HG02623 (cell line): ENCODE measurements around the gene ANKAR.
A peak's percentile ranks its signal among the peaks of the same experiment; 100 is the strongest.
"Not testable (repeated sequence)": the region's sequence is repeated elsewhere in the genome, so short reads cannot be mapped to it uniquely, and the experiment has no call there.

Source experiments
- ATAC-seq: cut with Tn5 transposase; IDR thresholded peaks from one replicate; pipeline ENCODE4 v1.9.1; 2021; ENCODE audit warnings: moderate library complexity; ENCODE audit not compliant: unreplicated experiment

Gene ANKAR

GRCh38 chr2:189674374-189675112 is at the start of gene ANKAR:
Gene ANKAR, plus strand, starts transcription at chr2:189674670. Its CDS starts 1,821 bp downstream, at chr2:189676491.
- ATAC-seq: peak; percentile 94

- ATAC-seq: no peak
Observed at GRCh38 chr2:189625636-189626035, 48.8 kb upstream of the ANKAR start.

- ATAC-seq: no peak
Observed at GRCh38 chr2:189627789-189628188, 46.7 kb upstream of the ANKAR start.

GRCh38 chr2:189628817-189629530 is 45.5 kb upstream of the ANKAR start:
- no peak for ATAC-seq

- no peak for ATAC-seq
Observed at GRCh38 chr2:189629531-189630453, 44.7 kb upstream of the ANKAR start.

GRCh38 chr2:189631849-189632248 is 42.6 kb upstream of the ANKAR start:
- no peak for ATAC-seq

GRCh38 chr2:189633392-189633811 is 41.1 kb upstream of the ANKAR start:
- no peak for ATAC-seq

GRCh38 chr2:189635353-189635752 is 39.1 kb upstream of the ANKAR start:
- no peak for ATAC-seq

- ATAC-seq: no peak
Observed at GRCh38 chr2:189638301-189639006, 36.0 kb upstream of the ANKAR start.

- no peak for ATAC-seq
Observed at GRCh38 chr2:189639007-189639609, 35.4 kb upstream of the ANKAR start.

GRCh38 chr2:189641002-189641401 is 33.5 kb upstream of the ANKAR start:
- ATAC-seq: no peak

GRCh38 chr2:189641590-189641989 is 32.9 kb upstream of the ANKAR start:
- ATAC-seq: no peak

GRCh38 chr2:189646521-189646920 is 27.9 kb upstream of the ANKAR start:
- ATAC-seq: no peak

GRCh38 chr2:189648846-189649509 is 25.5 kb upstream of the ANKAR start:
- no peak for ATAC-seq

- no peak for ATAC-seq
Observed at GRCh38 chr2:189651284-189651683, 23.2 kb upstream of the ANKAR start.

GRCh38 chr2:189653464-189653863 is 21.0 kb upstream of the ANKAR start:
- not testable (repeated sequence) for ATAC-seq

GRCh38 chr2:189654641-189655040 is 19.8 kb upstream of the ANKAR start:
- ATAC-seq: no peak

GRCh38 chr2:189657867-189658266 is 16.6 kb upstream of the ANKAR start:
- peak; percentile 36 for ATAC-seq

GRCh38 chr2:189658306-189659212 is 15.9 kb upstream of the ANKAR start:
- ATAC-seq: no peak
